Stromal cell of bone marrow (primary cell): ENCODE measurements around the gene FSD2.

Experiments
- DNase-seq: peaks from one replicate; pipeline ENCODE4 v3.0.0-alpha.2; 2012; ENCODE audit warnings: low read depth

FSD2 gene

GRCh38 chr15:82805994-82806406 is at the start of gene FSD2:
FSD2 (minus strand) TSS chr15:82806069; CDS start chr15:82787390, 18,679 bp downstream.
- DNase-seq = no peak

- no peak for DNase-seq
Measured at GRCh38 chr15:82854554-82854953, 48.7 kb upstream of the FSD2 start.

- DNase-seq = no peak
Measured at GRCh38 chr15:82852941-82853561, 47.2 kb upstream of the FSD2 start.

- DNase-seq = no peak
Measured at GRCh38 chr15:82851981-82852511, 46.2 kb upstream of the FSD2 start.

GRCh38 chr15:82851306-82851850 is 45.5 kb upstream of the FSD2 start:
- DNase-seq = no peak

GRCh38 chr15:82850731-82851130 is 44.9 kb upstream of the FSD2 start:
- no peak for DNase-seq

- DNase-seq = peak; percentile 74
Measured at GRCh38 chr15:82849556-82850512, 44.0 kb upstream of the FSD2 start.

- no peak for DNase-seq
Measured at GRCh38 chr15:82848241-82848993, 42.5 kb upstream of the FSD2 start.

GRCh38 chr15:82847703-82848102 is 41.8 kb upstream of the FSD2 start:
- DNase-seq = no peak

- no peak for DNase-seq
Measured at GRCh38 chr15:82846621-82847020, 40.8 kb upstream of the FSD2 start.

GRCh38 chr15:82845686-82846085 is 39.8 kb upstream of the FSD2 start:
- DNase-seq = no peak

- no peak for DNase-seq
Measured at GRCh38 chr15:82843566-82843965, 37.7 kb upstream of the FSD2 start.

- DNase-seq = no peak
Measured at GRCh38 chr15:82840166-82840565, 34.3 kb upstream of the FSD2 start.

- no peak for DNase-seq
Measured at GRCh38 chr15:82839136-82839535, 33.3 kb upstream of the FSD2 start.

- DNase-seq = no peak
Measured at GRCh38 chr15:82838096-82838735, 32.3 kb upstream of the FSD2 start.

- no peak for DNase-seq
Measured at GRCh38 chr15:82835391-82835917, 29.6 kb upstream of the FSD2 start.

GRCh38 chr15:82833362-82833682 is 27.5 kb upstream of the FSD2 start:
- no peak for DNase-seq

- peak; percentile 77 for DNase-seq
Measured at GRCh38 chr15:82832601-82833361, 26.9 kb upstream of the FSD2 start.

- no peak for DNase-seq
Measured at GRCh38 chr15:82831894-82832600, 26.2 kb upstream of the FSD2 start.
